Measurements from ENCODE around the gene AQP10. TPM values are rescaled to one million over a fixed set of nuclear protein-coding genes. Genes with fewer than 3 reads are reported as not detected.
"Not testable (repeated sequence)": the region's sequence is repeated elsewhere in the genome, so short reads cannot be mapped to it uniquely, and the experiment has no call there.

The AQP10 gene
- total and polyA plus RNA-seq, 8 donors = 0.13 to 0.34 (median 0.23) TPM

GRCh38 chr1:154335025-154335714 lies 14.3 kb downstream of the AQP10 start:
- Histone ChIP-seq H3K4me3 (no peak overlapping the region), H3K27me3 (no peaks in the 10 kb centered on the region), H3K9me3 (no peaks in the 10 kb centered on the region), H3K36me3 (peaks cover 0 to 30% of the 10 kb centered on the region in 2 donors), H3K4me1 (peaks cover 0 to 16% of the 10 kb centered on the region in 2 donors), H3K27ac (peak overlapping the region; percentile 42 to 47)
- intact Hi-C loops (cut with DNase I) = no loop called here
- ATAC-seq (peak; percentile 92), DNase-seq (peak; percentile 65 to 93 (median 85))
- TF ChIP-seq, protein P1, sequence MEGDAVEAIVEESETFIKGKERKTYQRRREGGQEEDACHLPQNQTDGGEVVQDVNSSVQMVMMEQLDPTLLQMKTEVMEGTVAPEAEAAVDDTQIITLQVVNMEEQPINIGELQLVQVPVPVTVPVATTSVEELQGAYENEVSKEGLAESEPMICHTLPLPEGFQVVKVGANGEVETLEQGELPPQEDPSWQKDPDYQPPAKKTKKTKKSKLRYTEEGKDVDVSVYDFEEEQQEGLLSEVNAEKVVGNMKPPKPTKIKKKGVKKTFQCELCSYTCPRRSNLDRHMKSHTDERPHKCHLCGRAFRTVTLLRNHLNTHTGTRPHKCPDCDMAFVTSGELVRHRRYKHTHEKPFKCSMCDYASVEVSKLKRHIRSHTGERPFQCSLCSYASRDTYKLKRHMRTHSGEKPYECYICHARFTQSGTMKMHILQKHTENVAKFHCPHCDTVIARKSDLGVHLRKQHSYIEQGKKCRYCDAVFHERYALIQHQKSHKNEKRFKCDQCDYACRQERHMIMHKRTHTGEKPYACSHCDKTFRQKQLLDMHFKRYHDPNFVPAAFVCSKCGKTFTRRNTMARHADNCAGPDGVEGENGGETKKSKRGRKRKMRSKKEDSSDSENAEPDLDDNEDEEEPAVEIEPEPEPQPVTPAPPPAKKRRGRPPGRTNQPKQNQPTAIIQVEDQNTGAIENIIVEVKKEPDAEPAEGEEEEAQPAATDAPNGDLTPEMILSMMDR (IDR thresholded peaks at IDR 0.05) = peak; percentile 82 to 92

DNA sequence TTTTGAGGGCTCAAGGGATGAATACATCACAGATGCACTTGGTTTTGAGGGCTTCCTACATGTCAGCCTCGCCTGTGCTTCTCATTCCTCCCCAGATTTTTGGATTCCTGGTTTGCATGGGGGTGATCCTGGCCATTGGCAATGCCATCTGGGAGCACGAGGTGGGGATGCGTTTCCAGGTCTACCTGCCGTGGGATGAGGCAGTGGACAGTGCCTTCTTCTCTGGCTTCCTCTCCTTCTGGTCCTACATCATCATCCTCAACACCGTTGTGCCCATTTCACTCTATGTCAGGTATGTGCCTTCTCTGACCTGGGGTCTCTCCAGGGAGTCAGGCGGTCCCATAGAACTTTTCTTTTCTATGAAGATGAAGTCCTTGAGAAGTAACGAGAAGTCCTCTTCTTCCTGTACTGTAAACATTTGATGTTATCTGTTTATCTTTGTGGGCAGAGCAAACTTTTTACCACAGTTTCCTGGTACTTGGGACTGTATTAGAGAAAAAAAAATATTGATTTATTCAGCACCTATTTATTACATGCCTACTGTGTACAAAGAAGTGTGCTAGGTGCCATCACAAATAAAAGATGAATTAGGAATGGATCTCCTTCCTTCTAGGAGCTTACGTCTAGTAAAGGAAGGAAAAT lies 16.5 kb downstream of the AQP10 start:
- no peaks in the 10 kb centered on the region for H3K9me3 ChIP-seq
- ATAC-seq = no peak
- intact Hi-C loops (cut with DNase I) = no loop called here
- peaks cover 0 to 19% of the 10 kb centered on the region in 2 donors for H3K4me1 ChIP-seq
- H3K4me3 ChIP-seq = no peak overlapping the region
- no peaks in the 10 kb centered on the region for H3K27me3 ChIP-seq
- peaks cover 0 to 33% of the 10 kb centered on the region in 2 donors for H3K36me3 ChIP-seq
- no peak for DNase-seq
- H3K27ac ChIP-seq = no peak overlapping the region
- TF ChIP-seq, protein P1 (IDR thresholded peaks at IDR 0.05) = no peak

DNA sequence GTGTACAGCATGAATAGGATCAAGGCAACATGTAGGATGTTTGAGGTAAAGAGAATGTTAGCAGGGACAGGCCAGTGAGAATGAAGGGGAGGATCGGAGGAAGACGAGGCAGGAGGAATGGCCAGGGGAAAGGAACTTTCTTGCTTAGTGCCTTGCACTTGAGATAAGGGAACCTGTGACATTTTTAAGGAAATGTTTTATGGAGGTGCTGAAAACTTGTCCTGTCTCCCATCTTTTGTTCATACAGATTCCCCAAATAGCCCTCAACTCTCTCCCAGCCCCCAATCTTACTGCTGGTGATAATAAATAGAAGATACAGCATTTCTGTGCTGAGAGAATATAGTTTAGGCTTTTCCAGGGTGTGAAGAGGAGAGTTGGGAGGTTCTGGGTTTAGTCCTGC lies 18.0 kb downstream of the AQP10 start:
- ATAC-seq (no peak), DNase-seq (no peak)
- H3K4me1 ChIP-seq = peaks cover 0 to 25% of the 10 kb centered on the region in 2 donors
- intact Hi-C loops (cut with DNase I) = no loop called here
- peaks cover 0 to 46% of the 10 kb centered on the region in 2 donors for H3K36me3 ChIP-seq
- H3K9me3 ChIP-seq = no peaks in the 10 kb centered on the region
- no peaks in the 10 kb centered on the region for H3K27me3 ChIP-seq
- TF ChIP-seq, protein P1 (IDR thresholded peaks at IDR 0.05) = no peak
- no peak overlapping the region for H3K27ac ChIP-seq
- no peak overlapping the region for H3K4me3 ChIP-seq

GRCh38 chr1:154341366-154341765 lies 20.5 kb downstream of the AQP10 start:
- H3K27me3 ChIP-seq; DNase-seq; H3K9me3 ChIP-seq; H3K27ac ChIP-seq; H3K4me3 ChIP-seq; intact Hi-C loops (cut with DNase I); ATAC-seq: not testable (repeated sequence)
- Histone ChIP-seq H3K4me1 (peaks cover 0 to 17% of the 10 kb centered on the region in 2 donors), H3K36me3 (peaks cover 0 to 58% of the 10 kb centered on the region in 2 donors)

- H3K36me3 ChIP-seq = peaks cover 0 to 63% of the 10 kb centered on the region in 2 donors
- H3K27ac ChIP-seq = peak overlapping the region in 1 of 2 donors; percentile 33
- no peak overlapping the region for H3K4me3 ChIP-seq
- intact Hi-C loops (cut with DNase I) = no loop called here
- DNase-seq (no peak), ATAC-seq (no peak)
- peaks cover 0 to 24% of the 10 kb centered on the region in 2 donors for H3K4me1 ChIP-seq
- no peaks in the 10 kb centered on the region for H3K27me3 ChIP-seq
- TF ChIP-seq, protein P1 (IDR thresholded peaks at IDR 0.05) = no peak
- no peaks in the 10 kb centered on the region for H3K9me3 ChIP-seq
Measured at GRCh38 chr1:154342132-154342531, 21.2 kb downstream of the AQP10 start.
